ENCODE measurements around the gene AS3MT.
"Not testable (repeated sequence)": the region's sequence is repeated elsewhere in the genome, so short reads cannot be mapped to it uniquely, and the experiment has no call there.

GRCh38 chr10:102844190-102844776, 25.0 kb upstream of the AS3MT start:
- TF ChIP-seq CTCF, POLR2A (IDR thresholded peaks at IDR 0.05): not testable (repeated sequence)
